Measurements from ENCODE around the gene CAMK1D. TPM values are rescaled to one million over a fixed set of nuclear protein-coding genes. Genes with fewer than 3 reads are reported as not detected.

The CAMK1D gene
- total RNA-seq, 1 experiment from 2014 or later, result 1.1 TPM

GRCh38 chr10:12750526-12751201 is 401.3 kb downstream of the CAMK1D start:
- Histone ChIP-seq H3K4me1 (no peaks in the 10 kb centered on the region), H3K36me3 (no peaks in the 10 kb centered on the region), H3K27ac (no peak overlapping the region), H3K9me3 (replicated peaks) (no peaks in the 10 kb centered on the region), H3K27me3 (no peaks in the 10 kb centered on the region), H3K4me3 (no peak overlapping the region)
- no peak for DNase-seq

- Histone ChIP-seq H3K27ac (no peak overlapping the region), H3K4me3 (no peak overlapping the region), H3K36me3 (no peaks in the 10 kb centered on the region), H3K9me3 (replicated peaks) (no peaks in the 10 kb centered on the region), H3K27me3 (no peaks in the 10 kb centered on the region), H3K4me1 (no peaks in the 10 kb centered on the region)
- DNase-seq, result no peak
These were observed 405.7 kb downstream of the CAMK1D start for GRCh38 chr10:12755075-12755474.

- Histone ChIP-seq H3K27me3 (no peaks in the 10 kb centered on the region), H3K4me3 (no peak overlapping the region), H3K9me3 (replicated peaks) (no peaks in the 10 kb centered on the region), H3K27ac (no peak overlapping the region), H3K36me3 (no peaks in the 10 kb centered on the region), H3K4me1 (no peaks in the 10 kb centered on the region)
- no peak for DNase-seq
These were observed 408.0 kb downstream of the CAMK1D start for GRCh38 chr10:12757351-12757750.

GRCh38 chr10:12758271-12758670 is 408.9 kb downstream of the CAMK1D start:
- H3K27ac ChIP-seq, result no peak overlapping the region
- no peaks in the 10 kb centered on the region for H3K36me3 ChIP-seq
- H3K4me3 ChIP-seq, result no peak overlapping the region
- no peaks in the 10 kb centered on the region for H3K4me1 ChIP-seq
- H3K9me3 ChIP-seq (replicated peaks), result no peaks in the 10 kb centered on the region
- H3K27me3 ChIP-seq, result no peaks in the 10 kb centered on the region
- no peak for DNase-seq

GRCh38 chr10:12766223-12766622 is 416.9 kb downstream of the CAMK1D start:
- no peak for DNase-seq
- H3K27me3 ChIP-seq, result no peaks in the 10 kb centered on the region
- H3K4me3 ChIP-seq, result no peak overlapping the region
- H3K36me3 ChIP-seq, result no peaks in the 10 kb centered on the region
- H3K9me3 ChIP-seq (replicated peaks), result no peaks in the 10 kb centered on the region
- no peaks in the 10 kb centered on the region for H3K4me1 ChIP-seq
- no peak overlapping the region for H3K27ac ChIP-seq

- Histone ChIP-seq H3K9me3 (replicated peaks) (no peaks in the 10 kb centered on the region), H3K27me3 (no peaks in the 10 kb centered on the region)
These were observed 419.1 kb downstream of the CAMK1D start for GRCh38 chr10:12768156-12769100.

GRCh38 chr10:12769323-12770044 is 420.1 kb downstream of the CAMK1D start:
- H3K36me3 ChIP-seq, result no peaks in the 10 kb centered on the region
- no peak overlapping the region for H3K27ac ChIP-seq
- no peak for DNase-seq
- no peaks in the 10 kb centered on the region for H3K4me1 ChIP-seq
- H3K27me3 ChIP-seq, result no peaks in the 10 kb centered on the region
- no peak overlapping the region for H3K4me3 ChIP-seq
- H3K9me3 ChIP-seq (replicated peaks), result no peaks in the 10 kb centered on the region

More at GRCh38 chr10:12768156-12769100, 419.1 kb downstream of the CAMK1D start:
- H3K36me3 ChIP-seq, result no peaks in the 10 kb centered on the region
- H3K4me1 ChIP-seq, result no peaks in the 10 kb centered on the region
- no peak overlapping the region for H3K4me3 ChIP-seq
- DNase-seq, result no peak
- H3K27ac ChIP-seq, result no peak overlapping the region

- no peak for DNase-seq
- Histone ChIP-seq H3K36me3 (no peaks in the 10 kb centered on the region), H3K27ac (no peak overlapping the region), H3K9me3 (replicated peaks) (no peaks in the 10 kb centered on the region), H3K27me3 (no peaks in the 10 kb centered on the region), H3K4me3 (no peak overlapping the region), H3K4me1 (no peaks in the 10 kb centered on the region)
These were observed 422.8 kb downstream of the CAMK1D start for GRCh38 chr10:12771981-12772760.

GRCh38 chr10:12772797-12773587 is 423.6 kb downstream of the CAMK1D start:
- no peaks in the 10 kb centered on the region for H3K36me3 ChIP-seq
- H3K4me1 ChIP-seq, result no peaks in the 10 kb centered on the region
- H3K27ac ChIP-seq, result no peak overlapping the region
- no peak for DNase-seq
- H3K9me3 ChIP-seq (replicated peaks), result no peaks in the 10 kb centered on the region
- H3K4me3 ChIP-seq, result no peak overlapping the region
- H3K27me3 ChIP-seq, result no peaks in the 10 kb centered on the region

- DNase-seq, result peak in 1 of 2 experiments; percentile 8
- Histone ChIP-seq H3K36me3 (no peaks in the 10 kb centered on the region), H3K4me3 (no peak overlapping the region), H3K27me3 (no peaks in the 10 kb centered on the region), H3K27ac (no peak overlapping the region), H3K4me1 (no peaks in the 10 kb centered on the region), H3K9me3 (replicated peaks) (no peaks in the 10 kb centered on the region)
These were observed 425.0 kb downstream of the CAMK1D start for GRCh38 chr10:12774204-12774894.

GRCh38 chr10:12777840-12778585 is 428.7 kb downstream of the CAMK1D start:
- Histone ChIP-seq H3K4me3 (no peak overlapping the region), H3K9me3 (replicated peaks) (no peaks in the 10 kb centered on the region), H3K27ac (no peak overlapping the region), H3K4me1 (0 out of 2 replicates have a peak, but pooled peaks cover 2% of the 10 kb centered on the region), H3K36me3 (no peaks in the 10 kb centered on the region), H3K27me3 (no peaks in the 10 kb centered on the region)
- no peak for DNase-seq

GRCh38 chr10:12780634-12781601 is 431.6 kb downstream of the CAMK1D start:
- no peak for DNase-seq
- H3K9me3 ChIP-seq (replicated peaks), result no peaks in the 10 kb centered on the region

More at GRCh38 chr10:12780634-12781601, 431.6 kb downstream of the CAMK1D start:
- Histone ChIP-seq H3K4me1 (peaks cover 8% of the 10 kb centered on the region; the same call in 1 of the 2 replicates), H3K27ac (no peak overlapping the region), H3K27me3 (no peaks in the 10 kb centered on the region), H3K4me3 (no peak overlapping the region), H3K36me3 (no peaks in the 10 kb centered on the region)

Data from SJCRH30 (cell line).